ENCODE results near the gene IDS.

DNA sequence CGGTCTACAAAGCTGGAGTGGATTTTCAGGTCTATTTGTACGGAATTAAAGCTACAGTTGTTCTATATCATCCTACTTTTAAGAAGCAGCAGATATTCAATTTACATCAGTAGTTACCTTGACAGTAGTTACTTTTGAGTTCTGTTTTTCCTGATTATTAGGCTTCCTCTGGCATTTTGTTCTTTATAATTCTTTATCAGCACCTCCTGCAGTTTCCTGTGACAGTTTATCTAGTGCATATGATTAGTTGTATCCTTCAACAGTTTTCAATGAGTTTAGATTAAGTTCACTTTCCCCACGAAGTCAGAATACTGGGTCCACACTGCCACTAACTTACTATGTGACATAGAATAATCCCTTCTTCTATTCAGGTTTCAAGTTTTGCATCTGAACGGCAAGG lies 71.7 kb downstream of the IDS start:
- TF ChIP-seq, protein P1, sequence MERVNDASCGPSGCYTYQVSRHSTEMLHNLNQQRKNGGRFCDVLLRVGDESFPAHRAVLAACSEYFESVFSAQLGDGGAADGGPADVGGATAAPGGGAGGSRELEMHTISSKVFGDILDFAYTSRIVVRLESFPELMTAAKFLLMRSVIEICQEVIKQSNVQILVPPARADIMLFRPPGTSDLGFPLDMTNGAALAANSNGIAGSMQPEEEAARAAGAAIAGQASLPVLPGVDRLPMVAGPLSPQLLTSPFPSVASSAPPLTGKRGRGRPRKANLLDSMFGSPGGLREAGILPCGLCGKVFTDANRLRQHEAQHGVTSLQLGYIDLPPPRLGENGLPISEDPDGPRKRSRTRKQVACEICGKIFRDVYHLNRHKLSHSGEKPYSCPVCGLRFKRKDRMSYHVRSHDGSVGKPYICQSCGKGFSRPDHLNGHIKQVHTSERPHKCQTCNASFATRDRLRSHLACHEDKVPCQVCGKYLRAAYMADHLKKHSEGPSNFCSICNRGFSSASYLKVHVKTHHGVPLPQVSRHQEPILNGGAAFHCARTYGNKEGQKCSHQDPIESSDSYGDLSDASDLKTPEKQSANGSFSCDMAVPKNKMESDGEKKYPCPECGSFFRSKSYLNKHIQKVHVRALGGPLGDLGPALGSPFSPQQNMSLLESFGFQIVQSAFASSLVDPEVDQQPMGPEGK (CRISPR knock-in tag; IDR thresholded peaks at IDR 0.05; ENCODE audit: borderline replicate concordance) = no peak
- TF ChIP-seq, protein P2, sequence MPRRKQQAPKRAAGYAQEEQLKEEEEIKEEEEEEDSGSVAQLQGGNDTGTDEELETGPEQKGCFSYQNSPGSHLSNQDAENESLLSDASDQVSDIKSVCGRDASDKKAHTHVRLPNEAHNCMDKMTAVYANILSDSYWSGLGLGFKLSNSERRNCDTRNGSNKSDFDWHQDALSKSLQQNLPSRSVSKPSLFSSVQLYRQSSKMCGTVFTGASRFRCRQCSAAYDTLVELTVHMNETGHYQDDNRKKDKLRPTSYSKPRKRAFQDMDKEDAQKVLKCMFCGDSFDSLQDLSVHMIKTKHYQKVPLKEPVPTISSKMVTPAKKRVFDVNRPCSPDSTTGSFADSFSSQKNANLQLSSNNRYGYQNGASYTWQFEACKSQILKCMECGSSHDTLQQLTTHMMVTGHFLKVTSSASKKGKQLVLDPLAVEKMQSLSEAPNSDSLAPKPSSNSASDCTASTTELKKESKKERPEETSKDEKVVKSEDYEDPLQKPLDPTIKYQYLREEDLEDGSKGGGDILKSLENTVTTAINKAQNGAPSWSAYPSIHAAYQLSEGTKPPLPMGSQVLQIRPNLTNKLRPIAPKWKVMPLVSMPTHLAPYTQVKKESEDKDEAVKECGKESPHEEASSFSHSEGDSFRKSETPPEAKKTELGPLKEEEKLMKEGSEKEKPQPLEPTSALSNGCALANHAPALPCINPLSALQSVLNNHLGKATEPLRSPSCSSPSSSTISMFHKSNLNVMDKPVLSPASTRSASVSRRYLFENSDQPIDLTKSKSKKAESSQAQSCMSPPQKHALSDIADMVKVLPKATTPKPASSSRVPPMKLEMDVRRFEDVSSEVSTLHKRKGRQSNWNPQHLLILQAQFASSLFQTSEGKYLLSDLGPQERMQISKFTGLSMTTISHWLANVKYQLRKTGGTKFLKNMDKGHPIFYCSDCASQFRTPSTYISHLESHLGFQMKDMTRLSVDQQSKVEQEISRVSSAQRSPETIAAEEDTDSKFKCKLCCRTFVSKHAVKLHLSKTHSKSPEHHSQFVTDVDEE (CRISPR knock-in tag; IDR thresholded peaks at IDR 0.05) = no peak
- TF ChIP-seq ZNF565 (CRISPR knock-in tag; conservative IDR thresholded peaks at IDR 0.05; ENCODE audit: low read depth) (no peak), SNAI2 (CRISPR knock-in tag; IDR thresholded peaks at IDR 0.05) (no peak), ZFP3 (CRISPR knock-in tag; IDR thresholded peaks at IDR 0.05) (no peak), CREB5 (CRISPR knock-in tag; IDR thresholded peaks at IDR 0.05; ENCODE audit: low read depth) (no peak), ZC3H10 (CRISPR knock-in tag; IDR thresholded peaks at IDR 0.05) (no peak), ZFP30 (CRISPR knock-in tag; IDR thresholded peaks at IDR 0.05) (no peak), TOX (CRISPR knock-in tag; IDR thresholded peaks at IDR 0.05; ENCODE audit: borderline replicate concordance) (no peak), POU6F1 (CRISPR knock-in tag; IDR thresholded peaks at IDR 0.05; ENCODE audit: borderline replicate concordance, low read depth) (no peak), ISL1 (CRISPR knock-in tag; IDR thresholded peaks at IDR 0.05) (no peak), CSRNP3 (CRISPR knock-in tag; IDR thresholded peaks at IDR 0.05) (no peak), GLIS3 (CRISPR knock-in tag; IDR thresholded peaks at IDR 0.05) (no peak)
